ENCODE results near the gene RHBDD2.
"Not testable (repeated sequence)": the region's sequence is repeated elsewhere in the genome, so short reads cannot be mapped to it uniquely, and the experiment has no call there.

The RHBDD2 gene

GRCh38 chr7:75889826-75890225, 11.0 kb downstream of the RHBDD2 start:
- H3K4me3 Mint-ChIP-seq: no peak overlapping the region
- peak; percentile 41 for DNase-seq
- peak; percentile 25 for ATAC-seq
- H3K36me3 Mint-ChIP-seq (ENCODE audit: low read depth): peaks cover 16% of the 10 kb centered on the region
- H3K27me3 Mint-ChIP-seq: no peaks in the 10 kb centered on the region
- peak overlapping the region; percentile 4 for H3K27ac Mint-ChIP-seq
- H3K9me3 Mint-ChIP-seq: no peaks in the 10 kb centered on the region
- peaks cover 17% of the 10 kb centered on the region for H3K4me1 Mint-ChIP-seq

DNA sequence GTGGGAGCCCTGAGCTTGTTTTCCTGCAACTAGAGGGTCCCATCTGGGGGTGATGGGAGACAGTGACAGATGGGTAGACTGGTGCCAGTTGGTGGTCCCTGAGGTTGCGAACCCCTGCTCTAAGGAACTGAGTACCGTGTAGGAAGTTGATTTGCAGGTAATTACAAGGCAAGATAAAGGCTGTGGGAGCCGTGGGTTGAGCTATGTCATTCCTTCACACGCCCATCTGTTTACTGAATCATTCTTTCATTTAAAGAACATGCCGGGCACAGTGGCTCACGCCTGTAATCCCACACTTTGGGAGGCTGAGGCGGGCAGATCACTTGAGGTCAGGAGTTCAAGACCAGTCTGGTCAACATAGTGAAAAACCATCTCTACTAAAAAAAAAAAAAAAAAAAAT, 12.4 kb downstream of the RHBDD2 start:
- H3K9me3 Mint-ChIP-seq, H3K4me3 Mint-ChIP-seq, DNase-seq, H3K27ac Mint-ChIP-seq, ATAC-seq, H3K27me3 Mint-ChIP-seq: not testable (repeated sequence)
- Mint-ChIP-seq H3K4me1 (peaks cover 17% of the 10 kb centered on the region), H3K36me3 (ENCODE audit: low read depth) (peaks cover 11% of the 10 kb centered on the region)

GRCh38 chr7:75891815-75892411, 13.1 kb downstream of the RHBDD2 start:
- DNase-seq: no peak
- no peak overlapping the region for H3K27ac Mint-ChIP-seq
- no peaks in the 10 kb centered on the region for H3K27me3 Mint-ChIP-seq
- no peak for ATAC-seq
- H3K9me3 Mint-ChIP-seq: no peaks in the 10 kb centered on the region
- H3K4me3 Mint-ChIP-seq: no peak overlapping the region
- peaks cover 11% of the 10 kb centered on the region for H3K36me3 Mint-ChIP-seq (ENCODE audit: low read depth)
- peaks cover 17% of the 10 kb centered on the region for H3K4me1 Mint-ChIP-seq

DNA sequence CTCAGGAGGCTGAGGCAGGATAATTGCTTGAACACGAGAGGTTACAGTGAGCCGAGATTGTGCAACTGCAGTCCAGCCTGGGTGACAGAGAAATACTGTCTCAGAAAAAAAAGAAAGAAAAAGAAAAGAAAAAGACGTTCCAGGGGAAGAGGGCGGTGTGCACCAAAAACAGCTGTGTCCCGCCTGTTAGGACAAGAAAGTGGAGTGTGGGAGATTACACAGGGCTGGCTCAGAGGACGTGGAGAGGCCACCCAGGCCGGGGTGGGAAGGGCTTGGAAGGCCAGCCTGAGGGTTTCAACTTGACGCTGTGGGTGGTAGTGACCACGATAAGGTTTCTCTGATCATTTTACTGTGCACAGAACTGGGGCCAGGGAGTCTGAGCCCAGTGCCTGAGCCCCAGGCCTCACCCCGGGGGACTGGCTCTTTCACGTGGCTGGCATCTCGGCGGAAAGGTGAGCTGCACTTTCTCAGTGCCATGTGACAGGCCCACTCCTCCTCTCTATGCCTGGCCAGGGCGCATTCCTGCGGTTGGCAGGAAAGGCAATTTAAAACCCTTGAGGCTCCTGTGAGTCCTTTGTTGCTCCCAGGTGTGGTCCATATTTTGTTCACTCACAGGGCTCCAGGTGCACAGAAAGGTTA, 13.9 kb downstream of the RHBDD2 start:
- ATAC-seq: peak; percentile 8
- no peaks in the 10 kb centered on the region for H3K27me3 Mint-ChIP-seq
- no peak overlapping the region for H3K27ac Mint-ChIP-seq

DNA sequence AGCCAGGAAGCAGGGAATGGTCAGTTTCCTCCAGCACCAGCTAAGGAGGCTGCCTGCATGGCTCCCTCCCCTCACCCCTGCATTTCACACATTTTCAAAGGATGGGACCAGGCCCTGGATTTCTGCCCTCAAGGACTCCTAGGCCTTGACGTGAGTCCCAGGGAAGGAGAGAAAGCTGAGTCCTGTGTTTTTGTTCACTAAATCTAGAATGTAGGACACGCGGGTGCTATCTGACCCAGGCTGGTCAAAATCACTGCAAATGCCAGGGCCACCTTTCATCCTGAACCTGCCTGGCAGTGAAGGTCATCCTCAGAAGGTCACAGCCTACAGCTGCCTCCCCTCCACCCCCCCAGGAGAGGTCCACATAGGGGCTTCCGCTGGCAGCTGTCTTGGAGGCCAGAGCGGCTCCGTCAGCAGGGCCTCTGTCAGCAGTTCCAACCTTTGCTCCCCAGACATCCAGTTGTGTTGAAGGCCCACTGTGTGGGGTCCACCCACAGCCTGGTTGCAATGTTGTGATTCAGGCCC, 18.0 kb downstream of the RHBDD2 start:
- no peaks in the 10 kb centered on the region for H3K9me3 Mint-ChIP-seq
- no peaks in the 10 kb centered on the region for H3K4me1 Mint-ChIP-seq
- DNase-seq: no peak
- no peaks in the 10 kb centered on the region for H3K27me3 Mint-ChIP-seq
- H3K4me3 Mint-ChIP-seq: no peak overlapping the region
- no peak for ATAC-seq
- H3K27ac Mint-ChIP-seq: no peak overlapping the region
- H3K36me3 Mint-ChIP-seq (ENCODE audit: low read depth): no peaks in the 10 kb centered on the region

More for the DNA sequence above, 13.9 kb downstream of the RHBDD2 start:
- H3K36me3 Mint-ChIP-seq (ENCODE audit: low read depth): peaks cover 7% of the 10 kb centered on the region
- no peaks in the 10 kb centered on the region for H3K9me3 Mint-ChIP-seq
- DNase-seq: no peak
- no peak overlapping the region for H3K4me3 Mint-ChIP-seq
- H3K4me1 Mint-ChIP-seq: peaks cover 16% of the 10 kb centered on the region

DNA sequence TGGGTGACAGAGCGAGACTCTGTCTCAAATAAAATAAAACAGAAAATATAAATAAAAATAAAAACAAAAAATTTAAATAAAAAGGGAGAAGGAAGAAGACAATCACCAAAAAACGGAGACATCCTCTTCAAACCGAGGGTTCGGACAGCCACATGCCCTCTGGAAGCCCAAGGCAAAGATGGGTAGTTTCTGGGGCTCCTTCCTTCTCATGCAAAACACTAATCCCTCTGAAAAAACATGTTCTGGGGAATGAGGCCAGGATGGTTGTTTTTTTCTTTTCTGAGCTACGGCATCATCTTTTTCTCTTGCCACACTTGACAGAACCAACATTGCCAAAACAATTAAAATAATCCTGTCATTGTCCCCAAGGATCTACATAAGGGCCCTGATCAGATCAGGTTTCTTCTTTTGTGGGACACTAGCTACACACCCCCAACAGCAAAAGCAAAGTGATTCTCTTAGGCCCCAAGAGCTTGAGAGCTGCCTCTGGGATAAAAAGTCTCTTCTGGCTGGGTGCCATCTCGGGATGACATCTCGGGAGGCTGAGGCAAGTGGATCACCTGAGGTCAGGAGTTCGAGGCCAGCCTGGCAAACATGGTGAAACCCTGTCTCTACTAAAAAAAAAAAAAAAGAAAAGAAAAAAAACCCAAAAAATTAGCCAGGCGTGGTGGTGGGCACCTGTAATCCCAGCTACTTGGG, 21.9 kb downstream of the RHBDD2 start:
- Mint-ChIP-seq H3K27ac (no peak overlapping the region), H3K9me3 (no peaks in the 10 kb centered on the region), H3K27me3 (no peaks in the 10 kb centered on the region), H3K4me1 (no peaks in the 10 kb centered on the region), H3K4me3 (no peak overlapping the region), H3K36me3 (ENCODE audit: low read depth) (no peaks in the 10 kb centered on the region)
- ATAC-seq (no peak), DNase-seq (no peak)

GRCh38 chr7:75905785-75906604, 27.2 kb downstream of the RHBDD2 start:
- Mint-ChIP-seq H3K36me3 (ENCODE audit: low read depth) (no peaks in the 10 kb centered on the region), H3K27me3 (no peaks in the 10 kb centered on the region), H3K4me3 (no peak overlapping the region), H3K27ac (no peak overlapping the region), H3K9me3 (no peaks in the 10 kb centered on the region), H3K4me1 (no peaks in the 10 kb centered on the region)
- ATAC-seq (no peak), DNase-seq (no peak)

DNA sequence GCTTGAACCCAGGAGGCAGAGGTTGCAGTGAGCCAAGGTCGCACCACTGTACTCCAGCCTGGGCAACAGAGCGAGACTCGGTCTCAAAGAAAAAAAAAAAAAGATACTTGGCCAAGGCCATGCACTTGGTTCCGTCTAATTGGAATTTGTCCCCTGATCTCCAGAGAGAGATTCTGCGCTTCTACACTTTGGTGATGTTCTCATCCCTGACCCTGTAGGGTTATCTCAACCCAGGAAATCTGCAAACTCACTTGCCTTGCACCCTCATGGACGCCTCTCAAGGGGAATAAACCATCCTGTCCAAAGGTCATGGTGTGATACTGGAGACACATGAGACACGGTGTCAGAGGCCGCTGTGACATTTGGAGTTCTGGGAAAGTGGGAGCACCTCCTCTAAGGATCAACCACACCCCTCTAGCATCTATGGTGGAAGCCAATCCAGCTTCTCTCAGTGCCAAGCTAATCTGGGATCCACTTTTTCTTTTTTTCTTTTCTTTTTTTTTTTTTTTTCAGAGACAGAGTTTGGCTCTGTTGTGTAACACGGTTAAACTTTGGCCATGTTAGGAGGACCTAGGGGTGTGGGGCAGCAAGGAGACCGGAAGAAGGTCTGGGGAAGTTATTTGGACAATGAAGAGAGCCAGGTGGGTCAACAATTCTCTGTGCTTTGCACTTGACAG, 28.3 kb downstream of the RHBDD2 start:
- Mint-ChIP-seq H3K4me1 (no peaks in the 10 kb centered on the region), H3K36me3 (ENCODE audit: low read depth) (no peaks in the 10 kb centered on the region), H3K27ac (no peak overlapping the region), H3K9me3 (no peaks in the 10 kb centered on the region), H3K27me3 (no peaks in the 10 kb centered on the region), H3K4me3 (no peak overlapping the region)
- ATAC-seq (no peak), DNase-seq (no peak)

DNA sequence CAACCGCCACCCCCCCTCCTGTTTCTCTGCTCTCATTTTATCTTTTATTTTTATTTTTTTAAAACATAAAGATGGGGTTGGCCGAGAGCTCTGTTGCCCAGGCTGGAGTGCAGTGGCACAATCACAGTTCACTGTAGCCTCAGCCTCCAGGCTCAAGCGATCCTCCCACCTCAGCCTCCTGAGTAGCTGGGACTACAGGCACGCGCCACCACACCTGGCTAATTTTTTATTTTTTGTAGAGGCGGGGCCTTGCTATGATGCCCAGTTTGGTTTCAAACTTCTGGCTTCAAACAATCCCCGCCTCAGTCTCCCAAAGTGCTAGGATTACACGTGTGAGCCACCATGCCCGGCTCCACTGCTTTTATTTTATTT, 28.8 kb downstream of the RHBDD2 start:
- ATAC-seq; H3K4me3 Mint-ChIP-seq; H3K4me1 Mint-ChIP-seq; H3K27ac Mint-ChIP-seq; H3K9me3 Mint-ChIP-seq; DNase-seq; H3K27me3 Mint-ChIP-seq; H3K36me3 Mint-ChIP-seq (ENCODE audit: low read depth): not testable (repeated sequence)

DNA sequence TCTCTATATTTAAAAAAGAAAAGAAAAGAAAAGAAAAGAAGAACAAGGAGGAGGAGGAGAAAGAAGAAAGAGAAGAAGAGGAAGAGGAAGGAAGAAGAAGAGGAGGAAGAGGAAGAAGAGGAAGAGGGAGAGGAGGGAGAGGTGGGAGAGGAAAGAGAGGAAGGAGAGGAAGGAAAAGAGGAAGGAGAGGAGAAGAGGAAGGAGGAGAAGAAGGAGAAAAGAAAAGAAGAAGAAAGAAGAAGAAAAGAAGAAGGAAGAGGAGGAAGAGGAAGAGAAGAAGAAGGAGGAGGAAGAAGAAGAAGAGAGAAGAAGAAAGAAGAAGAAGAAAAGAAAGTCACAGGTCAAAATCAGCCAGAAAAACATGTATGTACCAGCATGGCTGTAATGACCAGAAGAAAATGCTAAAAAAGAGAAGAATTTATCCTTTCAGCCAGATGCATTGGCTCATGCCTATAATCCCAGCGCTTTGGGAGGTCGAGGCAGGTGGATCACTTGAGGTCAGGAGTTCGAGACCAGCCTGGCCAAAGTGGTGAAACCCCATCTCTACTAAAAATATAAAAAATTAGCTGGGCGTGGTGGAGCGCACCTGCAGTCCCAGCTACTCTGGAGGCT, 30.8 kb downstream of the RHBDD2 start:
- H3K9me3 Mint-ChIP-seq: no peaks in the 10 kb centered on the region
- no peak overlapping the region for H3K4me3 Mint-ChIP-seq
- no peak for DNase-seq
- no peak for ATAC-seq
- H3K27me3 Mint-ChIP-seq: no peaks in the 10 kb centered on the region
- H3K36me3 Mint-ChIP-seq (ENCODE audit: low read depth): no peaks in the 10 kb centered on the region
- H3K27ac Mint-ChIP-seq: no peak overlapping the region
- peaks cover 9% of the 10 kb centered on the region for H3K4me1 Mint-ChIP-seq

GRCh38 chr7:75911186-75911585, 32.4 kb downstream of the RHBDD2 start:
- not testable (repeated sequence) for ATAC-seq; H3K4me3 Mint-ChIP-seq; H3K27me3 Mint-ChIP-seq; H3K9me3 Mint-ChIP-seq; H3K27ac Mint-ChIP-seq; DNase-seq; H3K36me3 Mint-ChIP-seq (ENCODE audit: low read depth)
- H3K4me1 Mint-ChIP-seq: peaks cover 11% of the 10 kb centered on the region

GRCh38 chr7:75913437-75913836, 34.6 kb downstream of the RHBDD2 start:
- no peaks in the 10 kb centered on the region for H3K36me3 Mint-ChIP-seq (ENCODE audit: low read depth)
- no peak overlapping the region for H3K27ac Mint-ChIP-seq
- H3K4me3 Mint-ChIP-seq: no peak overlapping the region

GRCh38 chr7:75914169-75914654, 35.4 kb downstream of the RHBDD2 start:
- DNase-seq (peak; percentile 21), ATAC-seq (peak; percentile 1)
- H3K36me3 Mint-ChIP-seq (ENCODE audit: low read depth): peaks cover 2% of the 10 kb centered on the region
- no peaks in the 10 kb centered on the region for H3K9me3 Mint-ChIP-seq
- H3K27me3 Mint-ChIP-seq: no peaks in the 10 kb centered on the region
- H3K4me3 Mint-ChIP-seq: peak overlapping the region; percentile 87
- H3K4me1 Mint-ChIP-seq: peaks cover 27% of the 10 kb centered on the region
- H3K27ac Mint-ChIP-seq: peak overlapping the region; percentile 88

More at GRCh38 chr7:75913437-75913836, 34.6 kb downstream of the RHBDD2 start:
- H3K27me3 Mint-ChIP-seq: no peaks in the 10 kb centered on the region
- H3K4me1 Mint-ChIP-seq: peaks cover 20% of the 10 kb centered on the region
- no peak for ATAC-seq
- no peaks in the 10 kb centered on the region for H3K9me3 Mint-ChIP-seq
- DNase-seq: no peak
